NCI-H82 (cell line): ENCODE data around the gene CCDC93.
A peak's percentile ranks its signal among the peaks of the same experiment; 100 is the strongest.

ENCODE experiments used
- DNase-seq: peaks from one replicate; lab custom pipeline; 2025; lab: John Stamatoyannopoulos, UW

The CCDC93 gene, protein sequence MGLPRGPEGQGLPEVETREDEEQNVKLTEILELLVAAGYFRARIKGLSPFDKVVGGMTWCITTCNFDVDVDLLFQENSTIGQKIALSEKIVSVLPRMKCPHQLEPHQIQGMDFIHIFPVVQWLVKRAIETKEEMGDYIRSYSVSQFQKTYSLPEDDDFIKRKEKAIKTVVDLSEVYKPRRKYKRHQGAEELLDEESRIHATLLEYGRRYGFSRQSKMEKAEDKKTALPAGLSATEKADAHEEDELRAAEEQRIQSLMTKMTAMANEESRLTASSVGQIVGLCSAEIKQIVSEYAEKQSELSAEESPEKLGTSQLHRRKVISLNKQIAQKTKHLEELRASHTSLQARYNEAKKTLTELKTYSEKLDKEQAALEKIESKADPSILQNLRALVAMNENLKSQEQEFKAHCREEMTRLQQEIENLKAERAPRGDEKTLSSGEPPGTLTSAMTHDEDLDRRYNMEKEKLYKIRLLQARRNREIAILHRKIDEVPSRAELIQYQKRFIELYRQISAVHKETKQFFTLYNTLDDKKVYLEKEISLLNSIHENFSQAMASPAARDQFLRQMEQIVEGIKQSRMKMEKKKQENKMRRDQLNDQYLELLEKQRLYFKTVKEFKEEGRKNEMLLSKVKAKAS

DNA sequence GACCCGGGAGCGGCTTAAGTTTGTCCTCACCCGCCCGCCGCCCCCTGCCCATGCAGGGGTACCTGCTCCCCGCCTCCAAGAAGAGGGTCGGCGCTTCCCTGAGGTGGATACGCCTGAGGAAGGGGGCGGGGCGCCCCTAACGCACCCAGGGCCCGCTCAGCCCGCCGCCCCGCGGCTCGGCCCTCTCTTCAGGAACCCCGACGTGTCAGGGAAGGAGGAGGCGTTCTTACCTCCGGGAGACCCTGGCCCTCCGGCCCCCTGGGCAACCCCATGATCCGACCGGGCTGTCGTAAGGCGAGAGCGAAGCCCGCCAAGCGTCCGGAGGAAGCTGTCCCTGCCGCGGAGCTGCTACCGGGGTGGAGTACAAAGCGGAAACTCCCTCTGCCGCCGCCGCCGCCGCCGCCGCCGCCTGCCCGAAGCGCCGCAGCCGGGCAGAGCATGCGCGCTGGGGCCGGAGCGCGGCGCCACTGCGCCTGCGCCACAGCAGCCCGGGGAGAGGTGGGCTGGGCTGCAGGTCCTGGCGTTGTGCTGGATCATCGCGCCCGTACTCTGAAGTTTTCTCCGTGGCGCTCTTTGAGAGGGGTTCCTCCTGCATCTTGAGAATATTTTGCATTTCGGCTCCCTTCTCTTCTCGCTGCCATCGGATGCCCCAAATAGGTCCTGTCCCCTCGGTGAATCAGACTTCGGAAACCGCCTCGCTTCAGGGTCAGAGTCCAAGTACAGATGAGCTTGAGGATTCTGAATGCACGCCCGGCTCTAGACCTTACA lies at the start of gene CCDC93:
Gene CCDC93, minus strand, starts transcription at position 347 of the 768 bp plus-strand sequence. Its CDS starts 75 bp downstream, at position 272.
- peak; percentile 84 for DNase-seq

DNA sequence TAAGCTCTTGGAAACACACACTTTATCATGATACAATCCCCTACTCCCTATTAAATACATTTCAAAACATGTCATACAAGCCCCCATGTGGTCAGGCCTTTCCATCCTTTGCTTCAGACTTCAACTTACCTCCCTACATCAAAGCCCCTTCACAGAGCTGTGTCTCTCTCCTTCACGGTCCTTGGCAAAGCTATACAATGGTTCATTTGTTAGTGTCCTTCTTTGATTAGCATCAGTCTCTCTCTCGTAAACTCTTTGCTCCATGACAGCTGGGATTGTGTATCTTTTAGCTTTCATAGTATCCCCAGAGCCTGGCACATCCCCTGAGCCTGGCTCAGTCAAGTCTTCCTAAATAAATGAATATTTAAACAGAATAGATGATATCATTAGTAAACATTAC lies 48.8 kb upstream of the CCDC93 start:
- DNase-seq = no peak

DNA sequence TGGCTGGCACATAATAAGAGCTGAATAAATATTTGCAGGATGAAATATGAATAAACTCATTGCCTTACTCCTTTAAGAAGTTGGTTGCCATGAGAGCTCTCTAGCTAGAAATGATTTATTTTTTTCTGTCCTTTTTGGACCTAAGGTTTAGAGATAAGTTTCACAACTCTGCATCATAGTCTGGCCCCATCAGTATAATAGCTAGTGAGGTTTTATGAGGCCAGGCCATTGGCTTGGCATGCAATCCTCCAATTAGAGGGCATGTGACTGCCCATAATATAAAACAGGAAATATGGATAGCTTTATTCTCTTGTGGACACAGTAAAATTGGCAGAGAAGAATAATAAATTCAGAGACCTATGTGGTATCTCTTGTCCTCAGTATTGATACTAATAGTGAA lies 48.2 kb upstream of the CCDC93 start:
- DNase-seq = no peak

DNA sequence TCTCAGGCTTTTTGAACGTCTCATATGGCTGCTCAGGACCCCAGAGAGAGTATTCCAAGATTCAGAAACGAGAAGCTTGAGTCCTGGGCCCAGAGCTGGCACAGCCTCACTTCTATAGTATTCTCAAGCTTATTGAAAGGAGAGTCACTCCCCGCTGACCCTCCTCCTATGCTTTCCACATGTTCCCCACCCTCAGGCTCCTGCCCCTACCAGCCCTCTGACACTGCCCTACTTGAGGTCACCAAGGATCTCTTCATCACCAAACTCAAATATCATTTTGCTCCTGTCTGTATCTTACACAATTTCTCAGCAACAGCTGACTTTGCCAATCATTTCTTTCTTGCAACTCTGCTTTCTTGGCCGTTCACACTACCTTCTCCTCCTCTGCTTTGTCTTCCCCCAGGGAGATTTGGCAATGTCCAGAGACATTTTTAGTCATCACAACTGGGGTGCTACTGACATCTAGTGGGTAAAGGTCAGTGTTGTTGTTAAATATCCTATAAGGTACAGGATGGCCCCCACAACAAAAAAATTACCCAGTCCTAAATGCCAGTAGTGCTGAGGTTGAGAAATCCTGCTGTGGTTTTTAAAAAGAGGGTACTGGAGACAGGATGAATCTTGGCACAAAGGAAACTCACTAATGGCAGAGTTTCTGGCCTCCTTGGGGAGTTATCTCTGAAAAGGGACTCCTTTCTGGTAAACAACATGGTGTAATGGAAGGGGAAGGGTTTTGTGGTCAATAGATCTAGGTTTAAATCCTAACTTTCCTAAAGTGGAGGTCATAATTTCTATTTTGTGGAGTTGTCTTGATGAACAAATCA lies 47.5 kb upstream of the CCDC93 start:
- DNase-seq = peak; percentile 26

- DNase-seq = no peak
Observed at GRCh38 chr2:118059919-118060478, 46.1 kb upstream of the CCDC93 start.

- DNase-seq = no peak
Observed at GRCh38 chr2:118058951-118059350, 45.1 kb upstream of the CCDC93 start.

- DNase-seq = no peak
Observed at GRCh38 chr2:118056801-118057200, 42.9 kb upstream of the CCDC93 start.

GRCh38 chr2:118056165-118056534 lies 42.3 kb upstream of the CCDC93 start:
- DNase-seq = no peak

GRCh38 chr2:118055512-118056164 lies 41.8 kb upstream of the CCDC93 start:
- DNase-seq = no peak

DNA sequence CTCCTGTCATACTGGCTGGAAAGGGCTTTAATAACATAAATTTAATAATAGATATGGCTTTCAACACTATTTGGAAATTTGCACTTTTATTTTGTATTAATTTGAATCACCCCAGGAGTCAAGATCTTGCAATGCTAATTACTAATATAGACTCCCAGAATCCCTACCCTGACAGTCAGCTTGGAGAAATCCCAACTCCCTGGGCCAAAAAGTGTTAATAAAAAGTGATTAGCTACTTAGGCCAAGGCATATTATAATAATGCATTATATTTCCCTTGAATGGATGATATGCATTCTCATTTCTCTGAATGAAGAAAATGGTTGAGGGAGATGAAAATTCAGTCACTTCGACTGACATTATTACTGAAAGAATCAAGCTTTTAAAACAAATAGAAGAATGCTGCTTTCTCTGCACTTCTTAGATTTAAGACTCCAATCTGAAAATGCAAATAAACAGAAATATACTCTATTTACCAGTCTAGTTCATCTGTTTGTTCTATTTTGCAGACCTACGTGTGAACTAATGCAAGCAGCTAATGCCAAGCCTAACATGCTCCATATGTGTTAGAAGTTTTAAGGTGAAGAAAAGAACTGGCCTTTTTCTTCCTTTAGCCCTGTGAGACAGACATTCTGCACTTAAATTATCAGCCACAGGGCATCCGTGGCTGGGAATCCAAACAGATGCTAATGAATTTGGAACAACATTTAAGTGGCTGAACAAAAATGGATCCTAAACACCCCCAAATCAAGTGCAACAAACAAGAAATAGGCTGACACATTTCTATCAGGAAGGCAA lies 40.5 kb upstream of the CCDC93 start:
- no peak for DNase-seq

DNA sequence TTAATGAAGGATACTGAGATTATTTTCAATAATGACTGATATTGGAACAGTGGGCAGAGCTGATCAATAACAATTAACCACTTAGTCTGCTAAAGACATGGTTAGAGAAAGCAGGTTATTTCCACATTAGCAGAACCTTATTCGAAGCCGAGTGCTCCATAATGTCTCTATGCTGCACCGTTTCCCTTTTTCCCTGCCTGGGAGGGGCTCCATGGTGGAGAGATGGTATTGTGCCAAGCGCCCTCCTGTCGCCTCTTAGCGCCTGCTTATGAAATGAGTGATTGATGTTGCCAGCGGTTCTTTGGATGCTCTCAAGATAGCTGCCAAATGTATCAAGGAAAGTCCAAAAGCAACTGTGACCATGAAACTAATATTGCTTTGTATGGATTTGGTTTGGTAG lies 39.8 kb upstream of the CCDC93 start:
- DNase-seq = no peak

- no peak for DNase-seq
Observed at GRCh38 chr2:118052474-118052873, 38.6 kb upstream of the CCDC93 start.

DNA sequence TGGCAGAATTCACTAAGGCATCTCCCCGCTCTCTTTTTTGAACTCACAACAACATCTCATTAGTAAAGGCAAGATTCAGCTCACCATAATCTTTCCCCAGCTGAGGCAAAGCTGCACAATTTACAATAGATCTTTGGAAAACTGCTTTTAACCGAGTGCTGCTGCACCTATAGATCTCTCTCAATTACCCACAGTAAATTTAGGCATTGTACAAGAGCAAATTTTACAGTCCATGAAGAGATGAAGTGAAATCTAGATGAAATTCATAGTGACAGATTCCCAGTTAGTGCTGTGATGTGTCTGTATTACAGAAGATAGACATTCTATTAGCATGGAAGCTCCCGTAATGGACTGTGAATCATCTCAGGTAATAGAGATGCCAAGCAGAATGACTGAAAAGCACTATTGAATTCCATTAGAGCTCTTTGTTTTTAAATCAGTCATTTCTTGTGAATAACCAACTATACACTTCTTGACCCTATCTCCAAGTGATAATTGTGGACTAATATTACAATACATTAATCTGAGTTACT lies 38.0 kb upstream of the CCDC93 start:
- DNase-seq = no peak

- DNase-seq = no peak
Observed at GRCh38 chr2:118050974-118051373, 37.1 kb upstream of the CCDC93 start.

DNA sequence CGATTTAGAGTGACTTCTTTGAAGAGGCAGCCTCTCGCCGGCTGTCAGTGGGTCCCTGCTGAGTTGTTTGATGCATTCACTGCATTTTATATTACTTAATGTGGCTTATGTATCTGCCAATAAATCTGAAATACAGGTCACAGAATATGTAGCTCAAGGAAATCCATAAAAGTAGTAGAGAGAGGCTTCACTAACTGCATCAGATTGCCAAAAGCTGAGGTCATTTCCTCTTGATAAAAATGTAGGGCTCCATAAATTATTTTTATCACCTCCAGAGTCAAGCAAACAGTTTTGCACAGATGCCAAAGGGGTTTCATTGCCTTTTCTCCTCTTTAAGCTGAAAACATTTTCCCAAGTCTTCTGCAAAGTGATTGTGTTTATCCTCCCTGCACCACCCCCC lies 36.5 kb upstream of the CCDC93 start:
- no peak for DNase-seq

- DNase-seq = no peak
Observed at GRCh38 chr2:118049816-118050140, 35.9 kb upstream of the CCDC93 start.

DNA sequence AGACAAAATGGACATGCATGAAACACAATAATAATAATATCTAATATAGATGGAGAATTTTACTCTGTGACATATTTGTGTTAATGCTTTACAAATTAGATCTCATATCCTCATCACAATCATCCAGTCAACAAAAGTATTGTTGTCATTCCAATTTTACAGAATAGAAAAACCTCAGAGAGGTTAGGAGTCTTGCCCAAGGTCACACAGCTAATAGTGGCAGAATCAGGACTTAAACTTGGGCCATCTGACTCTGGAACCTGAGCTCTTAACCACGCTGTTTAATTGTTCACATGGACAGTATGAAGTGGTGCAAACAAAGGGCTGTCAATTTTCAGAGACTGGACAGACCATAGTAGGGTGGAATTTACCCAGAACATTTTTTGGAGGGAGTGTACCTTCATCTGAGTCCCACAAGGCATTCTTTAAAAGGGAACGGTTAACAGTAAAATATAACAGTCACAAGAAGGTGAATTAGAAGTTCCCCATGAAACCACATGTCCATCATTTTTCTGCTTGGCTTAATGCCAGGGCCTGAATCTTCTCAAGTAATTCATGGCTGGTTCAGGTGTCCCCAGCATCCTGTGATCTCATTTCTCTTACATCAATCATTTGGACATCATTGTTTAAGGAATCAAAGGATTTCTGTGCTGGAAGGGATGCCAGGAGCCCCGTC lies 35.4 kb upstream of the CCDC93 start:
- no peak for DNase-seq

DNA sequence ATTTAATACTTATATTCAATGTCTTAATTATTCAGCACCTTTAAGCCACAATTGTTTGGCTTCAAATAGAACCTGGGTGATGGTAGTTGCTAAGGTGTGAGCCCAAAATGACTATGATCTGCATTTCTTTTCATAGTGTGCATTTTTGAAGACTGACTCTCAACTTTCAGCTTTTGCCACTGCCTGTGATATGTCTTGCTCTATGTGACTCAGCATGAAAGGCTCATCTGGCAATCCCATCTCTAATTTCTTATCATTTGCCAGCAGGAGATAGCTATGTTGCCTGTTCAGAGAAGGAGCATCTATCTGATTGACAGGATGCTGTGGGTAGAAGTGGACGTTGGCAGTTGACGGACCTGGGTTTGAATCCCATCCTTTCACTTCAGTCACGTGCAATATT lies 34.5 kb upstream of the CCDC93 start:
- no peak for DNase-seq

DNA sequence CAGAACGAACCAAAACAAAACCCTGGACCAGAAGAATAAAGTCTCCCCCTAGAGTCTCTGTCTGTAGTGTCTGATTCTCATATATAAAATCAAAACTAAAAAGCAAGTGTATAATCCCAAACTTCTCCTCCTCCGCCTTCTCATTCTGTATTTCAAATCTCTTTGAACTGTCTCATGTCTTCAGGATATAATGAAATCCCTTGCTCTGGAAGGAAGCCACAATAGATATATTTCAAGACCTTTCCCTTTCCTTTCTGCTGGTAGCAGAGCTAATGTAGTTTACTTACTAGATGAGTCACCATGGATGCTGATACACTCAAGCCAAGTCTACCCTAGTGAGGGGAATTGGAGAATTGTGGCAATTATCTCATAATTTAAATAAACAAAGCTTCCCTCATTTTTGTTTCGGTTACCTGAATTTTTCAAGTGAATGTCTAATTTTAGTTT lies 33.5 kb upstream of the CCDC93 start:
- no peak for DNase-seq
